GM04503 (cell line): ENCODE data around the gene FAIM2.

Experiments used
- DNase-seq: peaks from one replicate; pipeline ENCODE4 v3.0.0-alpha.2; 2012; ENCODE audit warnings: low read depth

FAIM2 gene

DNA sequence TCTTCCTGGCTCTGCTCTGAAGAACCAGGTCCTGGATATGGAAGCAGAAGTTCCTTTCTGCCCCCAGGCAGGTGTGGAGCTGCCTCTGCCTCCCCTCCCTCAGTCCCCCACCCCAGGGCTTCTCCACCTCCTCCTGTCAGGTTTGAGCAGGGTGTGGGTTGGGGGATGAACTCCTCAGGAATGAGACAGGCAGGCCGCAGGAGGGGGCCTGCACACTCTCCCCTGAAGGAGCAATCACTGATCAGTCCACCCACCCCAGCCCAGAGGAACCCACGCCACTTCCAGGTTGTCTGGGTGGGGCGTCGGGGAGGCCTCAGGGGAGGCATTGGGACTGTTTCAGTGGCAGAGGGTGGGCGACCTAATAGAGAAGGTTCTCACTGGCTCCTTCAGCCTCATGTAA lies 26.6 kb downstream of the FAIM2 start:
- no peak for DNase-seq

DNA sequence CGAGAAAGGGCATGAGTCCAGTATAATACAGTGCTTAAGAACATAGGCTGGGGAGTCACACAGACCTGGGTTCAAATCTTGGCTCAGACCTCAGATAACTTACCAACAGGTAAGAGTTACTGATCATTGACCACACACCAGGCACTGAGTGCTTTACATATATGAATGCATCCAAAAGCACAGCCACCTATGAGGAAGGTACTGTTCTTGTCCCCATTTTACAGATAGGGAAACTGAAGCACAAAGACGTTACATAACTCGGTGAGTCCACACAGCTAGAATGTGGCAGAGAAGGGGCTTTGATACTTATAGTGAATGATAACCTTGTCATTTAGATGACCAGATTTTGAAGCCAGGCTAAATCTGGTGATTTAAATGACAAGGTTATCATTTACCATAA lies 27.6 kb downstream of the FAIM2 start:
- no peak for DNase-seq

DNA sequence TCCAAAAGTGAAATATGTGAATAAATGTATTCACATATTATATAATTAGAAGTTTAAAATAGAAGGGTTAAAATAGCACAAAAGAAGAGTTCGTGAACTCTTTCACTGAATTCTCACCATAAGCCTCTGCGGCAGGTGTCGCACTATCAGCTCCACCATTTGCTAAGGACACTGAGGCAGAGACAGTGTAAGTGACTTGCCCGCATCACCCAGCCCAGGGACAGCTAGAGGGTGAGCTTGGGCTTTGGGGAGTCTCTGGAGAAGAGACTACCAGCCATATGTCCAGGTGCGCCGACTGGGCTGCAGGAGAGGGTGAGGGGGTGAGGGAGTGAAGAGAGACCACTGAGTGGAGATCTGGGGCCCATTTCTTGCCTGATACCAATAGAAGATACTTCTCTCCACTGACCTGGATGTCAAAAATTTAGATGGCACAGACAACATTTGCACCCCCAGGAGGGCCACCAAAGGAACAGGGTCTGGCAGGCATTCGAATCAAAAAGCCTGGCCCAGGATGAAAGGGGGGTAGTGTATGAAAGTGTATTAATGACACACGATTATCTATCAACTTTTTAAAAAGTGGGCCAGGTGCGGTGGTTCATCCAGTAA lies 28.5 kb downstream of the FAIM2 start:
- no peak for DNase-seq

DNA sequence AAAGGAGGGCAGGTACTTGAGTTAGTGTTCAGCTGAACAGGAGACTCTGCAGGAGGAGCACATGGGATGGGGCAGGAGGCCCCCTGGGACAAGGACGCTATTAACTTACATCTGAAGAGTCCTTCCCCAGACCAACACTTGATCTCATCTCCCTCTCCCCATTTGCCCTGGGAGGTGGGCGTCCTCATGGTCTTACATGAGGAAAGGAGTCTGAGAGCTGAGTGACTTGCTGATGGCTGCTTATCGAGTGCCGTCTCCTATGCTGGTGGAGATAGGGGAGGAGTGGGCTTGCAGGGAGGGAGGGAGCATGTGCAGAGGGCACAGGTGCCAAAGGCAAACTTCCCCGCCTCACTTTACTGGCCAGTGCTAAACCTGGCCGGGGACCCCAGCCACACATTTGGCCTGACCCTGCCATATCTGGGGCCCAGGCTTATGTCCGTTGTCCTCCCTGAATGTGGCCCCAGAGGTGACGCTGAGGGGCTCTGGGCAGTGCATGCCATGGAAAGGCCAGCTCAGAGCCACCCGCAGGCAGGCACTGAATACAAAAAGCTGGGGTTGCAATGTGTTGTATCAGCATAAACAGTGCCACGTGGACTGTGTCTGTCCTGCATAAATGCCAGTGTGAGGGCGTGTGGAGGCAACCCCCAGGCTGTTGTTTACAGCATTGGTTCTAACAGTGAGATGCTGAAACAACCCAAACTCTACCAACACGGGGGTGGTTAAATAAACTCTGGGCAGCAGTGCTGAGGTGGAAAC lies 29.4 kb downstream of the FAIM2 start:
- no peak for DNase-seq

DNA sequence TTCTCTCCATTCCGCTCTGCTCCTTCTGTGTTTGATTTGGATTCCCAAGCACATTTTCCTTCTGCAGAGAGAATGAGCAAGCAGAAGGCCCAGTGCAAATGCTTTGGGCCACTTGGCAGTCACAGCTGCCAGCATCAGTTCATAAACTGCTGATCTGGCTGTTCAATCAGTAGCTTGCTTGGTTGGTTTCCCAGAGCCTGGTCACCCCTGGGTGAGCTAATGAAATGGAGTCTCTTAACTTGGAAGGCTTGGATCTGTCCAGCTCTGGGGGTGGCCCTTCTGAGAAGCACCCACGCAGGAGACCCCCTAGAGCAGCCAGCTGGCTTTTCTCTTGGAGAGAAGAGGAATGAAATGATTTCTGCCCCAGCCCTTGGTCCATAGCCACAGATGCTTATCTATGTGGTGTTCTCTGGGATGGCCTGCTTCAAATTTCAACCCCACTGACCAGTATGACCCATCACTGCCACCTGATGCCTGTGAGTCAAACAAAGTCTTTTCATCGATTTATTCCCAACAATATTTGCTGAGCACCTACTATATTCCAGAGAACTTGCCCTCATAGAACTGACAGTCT lies 30.3 kb downstream of the FAIM2 start:
- DNase-seq, result no peak

DNA sequence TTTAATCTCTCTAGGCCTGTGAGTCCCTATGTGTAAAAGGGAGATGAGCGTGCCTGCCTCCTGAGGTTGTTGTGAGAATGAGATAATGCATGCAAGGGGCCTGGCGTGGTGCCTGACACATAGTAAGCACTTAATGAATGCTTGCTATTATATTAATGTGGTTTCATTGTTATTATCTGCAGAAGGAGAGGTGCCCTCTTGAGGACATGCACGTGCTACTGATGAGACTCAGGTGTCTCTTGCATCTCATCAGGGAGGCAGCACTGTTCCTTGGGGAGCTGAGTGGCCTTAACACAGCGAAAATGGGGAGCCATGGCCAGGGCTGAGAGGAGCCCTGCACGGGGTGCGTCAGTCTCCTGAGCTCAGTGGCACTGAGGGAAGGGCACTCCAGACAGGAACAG lies 30.9 kb downstream of the FAIM2 start:
- DNase-seq, result no peak

DNA sequence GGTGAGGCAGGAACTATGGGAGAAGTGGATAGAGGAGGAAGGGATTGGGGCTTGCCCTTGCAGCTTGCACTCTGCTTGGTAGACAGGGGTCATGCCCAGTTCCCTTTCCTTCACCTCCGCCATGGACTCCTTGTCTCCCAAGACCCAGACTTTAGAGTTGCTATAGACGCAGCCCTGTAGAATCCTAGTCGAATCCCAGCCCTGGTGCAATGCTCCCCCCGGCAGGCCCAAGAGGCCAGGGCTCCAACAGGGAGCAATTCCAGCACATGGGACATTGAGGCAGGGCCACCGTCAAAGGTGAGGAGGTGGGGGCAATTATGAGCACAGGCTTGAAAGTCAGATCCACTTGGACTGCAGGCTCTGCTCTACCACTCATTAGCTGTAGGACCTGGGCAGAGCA lies 31.3 kb downstream of the FAIM2 start:
- DNase-seq, result no peak

DNA sequence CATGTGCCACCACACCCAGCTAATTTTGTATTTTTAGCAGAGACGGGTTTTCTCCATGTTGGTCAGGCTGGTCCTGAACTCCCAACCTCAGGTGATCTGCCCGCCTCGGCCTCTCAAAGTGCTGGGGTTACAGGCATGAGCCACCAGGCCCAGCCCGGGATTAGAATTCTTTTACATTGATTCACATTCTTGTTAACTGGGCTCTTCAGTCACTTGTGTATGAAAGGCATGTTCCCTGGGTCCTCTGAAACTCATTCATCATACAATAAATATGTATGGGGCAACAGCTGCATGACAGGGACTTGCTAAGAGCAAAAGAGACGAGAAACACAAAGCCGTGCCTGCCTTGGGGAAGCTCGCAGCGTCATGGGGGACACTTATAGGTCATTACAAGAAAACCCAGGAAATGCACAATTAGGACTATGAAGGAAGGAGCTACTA lies 31.9 kb downstream of the FAIM2 start:
- peak; percentile 28 for DNase-seq

DNA sequence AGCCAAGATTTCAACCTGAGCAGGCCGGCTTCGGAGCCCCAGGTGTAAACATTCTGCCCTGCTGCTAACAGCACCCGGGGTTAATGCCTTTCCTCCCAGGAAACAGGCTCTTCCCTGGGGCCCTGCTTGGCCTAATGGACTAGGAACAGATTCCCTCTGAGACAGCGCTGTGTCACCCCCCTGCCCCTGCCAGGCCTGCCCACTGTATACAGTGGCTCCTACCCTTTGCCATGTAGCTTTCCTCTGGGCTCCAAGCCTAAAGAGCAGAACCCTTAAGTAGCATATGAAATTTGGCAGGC lies 32.5 kb downstream of the FAIM2 start:
- no peak for DNase-seq

DNA sequence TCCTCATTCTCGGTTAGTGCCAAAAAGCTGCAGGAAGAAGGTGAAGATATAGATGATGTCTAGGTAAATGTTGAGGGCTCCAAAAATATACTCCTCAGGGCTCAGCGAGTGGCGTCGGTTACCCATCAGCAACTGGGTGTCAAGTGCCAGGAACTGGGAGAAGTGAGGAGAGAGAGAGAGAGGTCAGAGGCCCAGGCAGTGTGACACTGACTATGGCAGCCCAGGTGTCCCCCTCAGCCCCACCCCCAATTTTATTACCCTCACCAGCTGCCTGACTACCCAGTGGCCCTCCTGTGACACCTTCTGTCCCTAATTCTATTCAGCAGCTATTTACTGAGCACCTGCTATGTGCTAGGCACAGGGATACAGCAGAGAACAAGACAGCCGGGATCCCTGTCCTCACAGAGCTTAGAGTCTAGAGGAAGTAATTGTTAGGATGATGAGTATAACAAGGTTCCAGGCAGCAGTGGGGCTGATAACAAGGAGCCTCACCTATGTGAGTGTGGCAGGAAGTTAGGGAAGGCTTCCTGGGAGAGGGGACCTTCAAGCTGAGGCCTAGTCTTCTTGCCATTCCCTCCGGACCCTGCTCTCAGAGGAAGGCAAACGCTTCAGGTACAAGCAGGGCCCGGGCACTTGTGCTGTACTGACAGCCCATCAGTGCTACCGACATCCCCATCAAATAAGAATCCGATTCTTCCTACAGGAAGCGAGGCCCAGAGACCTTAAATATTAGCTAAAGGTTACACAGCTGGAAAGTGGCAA lies 33.0 kb downstream of the FAIM2 start:
- no peak for DNase-seq

DNA sequence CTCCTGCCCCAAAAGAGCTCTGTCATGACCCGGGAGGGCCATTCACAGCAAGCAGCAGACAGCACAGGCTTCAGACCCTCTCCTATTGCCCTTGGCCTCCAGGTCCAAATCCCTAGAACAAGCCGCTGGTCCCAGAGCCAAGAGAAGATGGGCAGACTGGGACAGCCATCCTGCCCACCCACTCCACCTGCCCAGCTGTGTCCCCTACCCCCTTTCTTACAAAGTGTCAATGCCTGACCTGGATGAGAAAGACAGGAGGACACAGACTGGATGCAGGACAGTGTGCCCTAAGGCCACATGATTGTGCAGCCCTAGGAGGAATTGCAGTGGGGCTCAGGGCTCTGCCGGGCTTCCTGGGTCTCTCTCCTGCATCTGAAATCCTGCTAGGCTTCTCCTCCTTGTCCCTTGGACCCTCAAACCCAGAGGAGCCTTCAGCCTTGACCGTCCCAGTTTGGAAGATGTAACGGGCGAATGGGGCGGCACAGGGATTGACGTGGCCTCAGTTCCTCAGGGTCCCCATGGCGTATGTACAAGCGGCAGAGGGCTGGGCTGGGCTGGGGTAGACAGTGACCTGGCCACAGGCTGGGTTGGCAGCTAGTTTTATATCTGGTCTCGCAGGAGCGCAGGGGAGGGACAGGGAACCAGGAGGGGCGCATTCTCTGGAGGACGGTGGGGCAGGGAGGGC lies 33.7 kb downstream of the FAIM2 start:
- DNase-seq, result no peak

DNA sequence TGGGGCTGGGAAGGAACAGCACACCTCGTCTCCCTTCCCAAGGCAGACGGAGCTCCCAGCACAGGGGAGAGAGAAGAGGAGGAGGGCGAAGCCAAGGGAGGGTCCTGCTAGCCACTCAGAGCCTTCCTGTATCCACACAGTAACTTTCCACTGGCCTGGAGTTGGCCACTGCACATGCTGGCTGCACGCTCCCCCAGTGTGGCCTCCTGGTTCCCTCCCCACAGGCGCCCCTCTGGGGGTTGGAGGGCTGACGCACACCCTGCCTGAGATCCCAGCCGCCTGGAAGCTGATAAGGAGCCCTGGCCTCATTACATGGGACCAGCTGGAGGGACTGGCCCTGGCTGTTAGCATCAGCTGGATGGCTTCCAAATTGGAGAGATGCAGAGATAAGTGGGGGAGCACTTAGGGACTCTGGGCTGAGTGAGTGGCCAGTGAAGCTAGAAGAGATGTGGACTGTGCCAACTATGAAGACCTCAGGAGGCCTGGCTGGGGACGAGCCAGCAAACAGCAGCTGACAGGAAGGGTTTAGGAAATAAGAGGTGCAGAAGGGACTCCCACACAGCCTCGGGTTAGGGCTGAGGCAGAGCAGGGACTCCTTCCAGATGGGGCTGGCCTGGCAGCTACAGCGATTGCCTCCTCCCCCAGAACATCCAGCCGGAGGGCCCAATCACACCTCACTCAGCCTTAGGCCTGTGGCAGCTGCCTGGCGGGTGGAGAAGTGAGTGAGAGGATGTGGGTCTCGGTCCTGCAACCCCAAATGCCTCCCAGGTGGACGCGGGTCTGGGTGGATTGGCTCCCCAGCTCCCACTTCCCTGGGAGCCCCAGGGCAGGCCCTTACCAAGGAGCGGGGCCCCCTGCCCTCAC lies 34.5 kb downstream of the FAIM2 start:
- DNase-seq, result peak; percentile 21

DNA sequence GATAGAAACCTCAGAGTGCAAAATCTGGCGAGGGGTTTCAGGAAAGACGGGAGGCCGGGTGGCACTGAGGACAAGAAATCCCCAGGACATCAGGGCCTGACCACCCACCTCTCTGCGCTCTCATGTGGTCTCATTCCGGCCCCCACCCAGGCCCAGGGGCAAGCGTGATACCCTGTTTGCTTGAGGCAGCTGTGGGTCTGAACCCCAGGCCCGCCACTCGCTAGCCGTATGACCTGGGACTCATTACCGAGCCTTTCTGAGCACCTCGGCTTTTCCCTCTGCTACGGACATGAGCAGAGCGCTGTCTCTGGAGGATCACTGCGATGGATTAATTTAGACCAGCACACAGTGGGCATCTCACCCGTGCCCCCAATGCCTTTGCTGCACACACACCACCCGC lies 35.3 kb downstream of the FAIM2 start:
- DNase-seq, result no peak

DNA sequence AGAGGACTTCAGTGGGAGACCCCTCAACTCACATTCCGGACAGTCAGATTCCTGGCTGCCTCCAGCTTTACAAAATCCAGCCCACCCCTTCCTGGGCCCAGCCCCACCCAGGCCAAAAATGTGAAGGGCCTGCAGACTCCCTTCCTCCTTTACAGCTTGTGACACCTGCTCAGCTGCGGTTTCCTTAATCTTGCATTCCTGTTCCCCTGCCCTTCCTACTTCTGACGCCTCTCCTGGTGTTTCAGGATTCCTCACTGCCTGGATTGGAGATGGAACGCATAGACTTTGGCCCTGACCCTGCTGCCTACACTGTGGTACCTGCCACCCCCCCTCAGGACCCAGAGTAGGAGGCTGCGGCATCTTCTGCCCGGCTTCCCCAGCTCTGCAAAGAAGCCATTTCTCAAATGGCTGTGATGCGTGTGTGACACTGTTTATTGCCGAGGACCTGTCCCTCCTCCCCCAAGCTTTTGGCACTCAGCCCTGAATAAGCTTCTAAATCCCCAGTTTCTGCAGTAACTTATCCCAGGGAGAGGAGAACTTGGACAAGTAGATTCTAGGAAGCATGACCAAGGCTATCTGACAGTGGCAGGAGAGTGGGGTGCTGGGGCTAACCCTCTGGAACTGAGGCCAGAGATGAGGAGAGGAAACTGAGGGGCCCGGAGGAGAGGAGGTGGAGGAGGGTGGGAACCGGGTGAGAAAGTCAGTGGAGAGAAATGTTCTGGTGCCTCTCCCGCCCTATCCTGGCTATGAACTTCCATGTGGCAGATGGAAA lies 35.9 kb downstream of the FAIM2 start:
- no peak for DNase-seq

DNA sequence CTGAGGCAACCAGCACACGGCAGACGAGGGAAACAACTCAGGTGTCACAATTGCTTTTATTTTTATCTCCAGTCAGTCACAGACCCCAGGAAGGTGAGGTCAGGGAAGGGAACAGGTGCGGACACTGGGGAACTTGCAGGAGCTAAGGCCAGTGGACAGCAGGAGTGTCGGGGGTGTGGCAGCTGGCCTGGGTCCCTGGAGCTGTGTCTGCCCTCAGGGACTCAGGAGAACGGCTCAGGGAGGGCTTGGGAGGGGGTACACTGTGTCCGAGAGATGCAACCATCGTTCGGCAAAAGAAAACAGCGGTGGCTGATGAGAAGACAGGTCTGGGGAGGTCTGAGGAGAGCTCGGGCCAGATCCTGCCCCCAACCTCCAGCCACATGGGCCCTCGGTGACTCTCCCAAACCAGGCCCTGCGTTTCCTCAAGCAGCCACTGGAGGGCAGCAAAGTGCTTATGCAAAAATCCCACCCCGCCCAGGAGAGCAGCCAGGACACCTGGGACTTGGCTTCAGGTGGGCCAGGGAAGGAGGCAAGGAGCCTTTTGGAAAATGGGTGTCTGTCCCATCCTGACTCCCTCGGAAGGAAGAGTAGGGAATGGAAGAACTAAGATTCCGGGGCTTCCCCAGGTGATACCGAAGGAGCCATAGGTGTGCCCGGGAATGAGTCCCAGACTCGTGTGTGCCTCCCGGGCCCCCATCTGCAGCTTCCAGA lies 36.7 kb downstream of the FAIM2 start:
- DNase-seq, result no peak

DNA sequence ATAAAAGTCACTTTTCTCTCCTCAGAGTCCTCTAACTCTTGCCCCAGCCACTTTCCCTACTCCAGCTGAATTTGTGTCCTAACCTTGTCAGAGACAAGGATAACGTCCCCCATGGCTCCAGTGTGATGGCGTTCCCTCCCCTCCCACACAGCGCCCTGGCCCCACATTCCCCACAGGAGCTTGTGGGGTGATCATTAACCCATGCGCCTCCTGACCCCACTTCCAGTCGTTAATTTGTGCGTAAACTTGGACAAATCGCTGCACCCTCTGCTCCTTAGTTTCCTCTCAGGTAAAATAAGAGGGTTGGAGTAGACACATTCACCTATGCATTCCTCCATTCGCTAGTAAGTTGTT lies 37.9 kb downstream of the FAIM2 start:
- DNase-seq, result no peak

DNA sequence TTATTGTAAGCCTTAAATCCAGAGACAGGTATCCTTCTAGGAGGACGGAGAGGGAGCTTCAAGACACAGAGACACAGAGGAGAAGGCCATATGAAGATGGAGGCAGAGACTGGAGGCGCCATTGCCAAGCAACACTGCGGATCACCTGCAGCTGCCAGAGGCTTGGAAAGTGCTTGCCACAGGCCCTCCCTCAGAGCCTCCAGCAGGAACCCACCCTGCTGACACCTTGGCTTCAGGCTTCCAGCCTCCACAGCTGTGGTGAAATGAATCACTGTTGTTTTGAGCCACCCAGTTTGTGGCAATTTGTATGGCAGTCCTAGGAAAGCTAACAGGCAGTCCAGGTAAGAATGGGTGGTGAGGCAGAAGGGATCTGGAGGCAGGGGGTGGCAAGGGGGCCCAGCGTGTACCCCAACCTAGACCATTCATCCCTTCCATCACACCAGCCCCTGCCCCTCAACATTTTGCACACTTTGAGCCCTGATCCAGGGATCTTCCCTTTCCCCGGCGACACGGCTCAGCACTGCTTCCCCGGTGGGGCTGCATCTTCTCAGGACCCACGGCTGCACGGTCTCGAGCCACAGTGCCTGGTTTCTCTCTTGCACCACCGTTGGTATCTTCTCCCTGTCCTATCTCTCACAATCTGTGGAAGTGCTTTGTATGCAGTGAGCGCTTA lies 38.5 kb downstream of the FAIM2 start:
- no peak for DNase-seq

DNA sequence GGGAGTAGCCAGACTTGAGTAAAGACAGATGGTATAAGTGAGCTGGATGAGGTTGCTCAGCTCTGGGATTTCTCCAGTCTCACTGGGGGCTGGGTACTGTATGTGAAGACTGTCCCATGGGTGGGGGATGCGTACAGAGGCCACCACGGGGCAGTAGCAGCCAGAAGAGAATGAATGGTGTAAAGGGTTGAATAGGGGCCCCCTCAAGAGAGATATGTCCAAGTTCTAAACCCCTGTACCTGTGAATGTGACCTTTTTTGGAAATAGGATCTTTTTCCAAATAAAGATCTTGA lies 39.0 kb downstream of the FAIM2 start:
- no peak for DNase-seq

DNA sequence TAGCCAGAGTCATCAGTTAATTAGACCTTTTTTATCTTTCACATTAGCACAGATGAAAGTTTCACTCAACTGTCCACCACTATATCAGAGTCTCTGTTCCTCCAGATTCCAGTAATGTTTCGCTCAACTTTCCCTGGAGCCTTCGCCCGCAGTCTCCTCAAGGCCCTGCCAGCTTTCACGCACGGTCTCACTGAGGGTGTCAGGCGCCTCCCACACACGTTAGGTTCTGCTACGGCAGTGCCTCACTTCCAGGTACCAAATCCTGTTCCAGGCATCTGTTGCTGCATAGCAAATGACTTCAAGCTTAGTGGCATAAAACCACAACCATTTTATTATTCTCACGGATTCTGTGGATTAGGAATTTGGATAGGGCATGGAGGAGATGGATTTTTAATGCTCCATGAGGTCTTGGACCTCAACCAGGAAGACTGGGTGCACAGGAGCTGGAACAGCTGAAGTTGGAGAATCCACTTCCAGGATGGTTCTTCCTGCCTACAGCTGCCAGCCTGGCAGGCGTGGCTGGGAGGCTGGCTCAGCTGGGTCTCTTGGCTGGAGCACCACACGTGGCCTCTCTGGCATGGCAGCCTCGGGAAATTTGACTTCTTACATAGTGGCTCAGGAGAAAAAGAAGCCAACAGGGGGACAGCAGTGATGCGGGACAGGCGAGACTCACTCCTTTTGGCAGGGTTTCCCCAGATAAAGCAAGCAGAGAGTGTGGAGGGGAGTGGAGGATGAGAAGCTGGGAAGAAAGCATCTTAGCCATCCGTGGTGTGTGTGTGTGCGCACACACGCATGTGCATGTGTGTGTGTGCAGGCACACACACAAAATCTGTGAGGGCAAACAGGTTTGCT lies 39.5 kb downstream of the FAIM2 start:
- no peak for DNase-seq
